Stimulated activated CD8-positive, alpha-beta memory T cell treated with anti-CD3 and anti-CD28 coated beads, Interleukin-4, amount 100 ng/mL, for 24 hours (primary cell): Measurements from ENCODE around the gene MAN1C1.

Experiments used
- DNase-seq: peaks from one replicate; pipeline ENCODE4 v3.0.0-alpha.2; 2020; ENCODE audit warnings: low read depth

The MAN1C1 gene

DNA sequence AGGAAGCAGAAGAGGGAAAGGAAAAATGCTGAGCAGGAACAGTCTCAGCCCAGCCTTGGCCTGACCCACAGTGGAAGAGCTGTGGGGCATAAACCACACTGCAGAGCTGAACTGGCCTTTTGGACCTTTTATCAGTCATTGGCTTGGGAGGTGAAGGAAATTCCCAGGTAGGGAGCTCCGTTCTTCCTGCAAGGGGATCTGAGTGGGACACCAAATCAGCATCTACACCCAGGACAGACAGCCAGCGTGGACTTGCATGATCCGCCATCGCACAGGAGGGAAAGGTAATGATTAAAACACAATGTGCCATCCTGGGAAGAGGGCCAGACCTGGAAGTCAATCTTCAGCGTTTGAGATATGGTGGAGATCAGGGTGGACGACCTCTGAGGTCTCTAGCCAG is 202.0 kb downstream of the MAN1C1 start:
- DNase-seq: no peak

DNA sequence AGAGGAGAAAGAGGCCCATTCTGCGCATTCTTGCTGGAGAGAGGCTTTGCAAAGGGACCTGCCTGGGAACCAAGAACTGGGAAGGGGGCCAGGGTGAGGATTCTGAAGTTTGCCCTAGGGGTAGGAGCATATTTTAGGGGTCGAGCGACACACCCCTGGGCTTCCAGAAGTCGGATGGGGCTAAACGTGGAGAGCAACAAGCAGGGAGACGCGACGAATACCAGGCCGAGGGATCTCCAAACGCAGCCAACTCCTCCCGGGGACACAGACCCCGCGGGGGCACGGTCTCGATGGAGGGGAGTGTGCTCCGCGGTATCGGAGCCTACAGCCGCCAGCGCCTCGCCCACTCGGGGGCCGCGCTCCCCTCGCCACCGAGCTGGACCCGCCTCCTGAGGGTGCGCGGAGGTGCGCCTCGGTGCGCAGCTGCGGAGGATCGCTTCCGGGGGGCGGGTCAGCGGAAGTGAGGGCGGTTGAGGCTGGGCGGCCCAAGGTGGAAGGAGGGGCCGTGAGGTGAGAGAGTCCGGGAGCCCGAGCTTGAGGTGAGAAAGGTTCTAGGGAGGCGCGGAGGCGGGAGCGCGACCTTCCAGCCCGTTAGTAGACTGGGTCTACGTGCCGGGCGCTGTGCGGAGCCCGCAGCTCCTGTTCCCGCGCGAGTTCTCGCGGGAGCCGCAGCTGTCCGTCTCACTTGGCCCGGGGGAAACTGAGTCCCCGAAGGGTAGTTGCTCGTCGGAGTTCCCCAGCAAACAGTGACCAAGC is 203.1 kb downstream of the MAN1C1 start, which contains the start of gene MTFR1L:
Gene MTFR1L (plus strand): TSS at position 464 of the 756 bp plus-strand sequence. CDS start 3,151 bp downstream, outside the sequence.
- DNase-seq: peak; percentile 94

DNA sequence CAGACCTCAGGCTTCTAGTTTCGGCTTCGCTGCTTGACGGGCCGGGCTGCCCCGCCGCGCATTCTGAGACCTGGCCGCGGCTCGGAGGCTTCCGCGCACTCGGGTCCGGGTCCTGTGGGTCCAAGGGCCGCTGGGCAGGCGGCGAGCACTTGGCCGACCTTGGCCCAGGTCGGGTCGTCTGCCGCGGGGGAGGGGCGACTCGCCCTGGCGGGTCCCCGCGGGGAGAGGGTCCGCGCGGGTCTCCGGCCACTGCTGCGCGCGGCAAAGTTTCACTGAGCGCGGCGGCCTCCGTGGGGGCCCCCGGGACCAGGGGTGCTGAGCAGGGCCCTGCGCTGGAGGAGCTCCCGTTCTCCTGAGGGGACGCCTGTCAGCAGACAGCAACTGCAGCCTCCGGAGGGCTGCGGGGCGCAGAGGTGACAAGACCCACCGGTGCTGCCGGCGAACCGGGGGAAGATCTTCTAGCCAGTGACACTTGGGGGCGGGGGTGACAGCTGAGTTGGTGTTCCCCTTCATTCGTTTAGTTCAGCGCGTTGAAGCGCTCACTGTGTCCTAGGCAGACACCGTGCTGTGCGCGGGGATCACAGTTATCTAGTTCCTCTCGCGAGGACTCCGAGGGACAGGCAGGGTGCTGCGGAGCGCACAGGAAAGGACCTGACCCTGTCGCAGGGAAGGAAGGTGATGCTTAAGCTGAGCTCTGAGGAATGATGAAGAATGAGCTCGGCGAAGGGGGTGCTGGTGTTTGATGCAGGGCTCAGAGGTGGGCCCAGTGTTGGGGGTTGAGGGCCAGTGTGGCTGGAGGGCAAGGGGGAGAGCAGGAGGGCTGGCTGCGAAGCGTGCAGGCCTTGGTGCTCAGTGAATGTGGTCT is 203.9 kb downstream of the MAN1C1 start:
- peak; percentile 48 for DNase-seq

DNA sequence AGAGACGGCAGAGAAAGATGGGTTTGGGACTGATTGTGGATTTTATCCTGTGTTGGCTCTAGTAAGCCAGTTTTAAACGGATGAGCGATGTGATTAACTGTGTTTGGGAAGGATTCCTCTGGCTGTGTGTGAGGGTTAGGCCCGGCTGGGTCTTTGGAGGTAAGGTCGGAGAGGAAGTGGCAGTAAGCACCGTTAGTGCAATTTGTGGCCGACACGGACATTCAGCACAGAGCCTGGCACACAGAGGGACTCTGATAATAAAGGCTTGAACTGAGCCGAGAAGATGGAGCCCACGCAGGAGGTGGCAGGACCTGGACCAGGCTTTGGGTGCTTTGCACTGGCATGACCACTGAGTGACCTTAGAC is 204.5 kb downstream of the MAN1C1 start:
- DNase-seq: no peak

DNA sequence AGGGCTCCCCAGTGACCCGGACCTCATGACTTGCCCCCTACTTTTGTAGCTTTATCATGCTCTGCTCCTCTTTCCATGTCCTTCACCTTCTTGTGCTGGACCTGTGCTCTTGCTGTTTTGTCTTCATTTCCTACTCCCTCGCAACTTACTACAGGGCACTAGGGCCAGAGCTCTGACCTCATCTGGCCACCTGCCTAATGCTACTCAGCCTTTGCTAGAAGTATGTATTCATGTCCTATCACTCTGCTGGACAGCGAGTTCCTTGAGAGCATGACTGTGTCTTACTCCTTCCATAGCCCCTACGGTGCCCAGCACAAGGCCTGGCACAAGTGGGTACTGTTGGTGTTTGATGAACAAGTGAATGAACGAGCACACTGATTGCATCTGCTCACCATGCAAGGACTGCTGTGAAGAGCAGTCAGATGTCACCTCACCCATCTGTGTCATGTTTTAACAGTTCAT is 205.1 kb downstream of the MAN1C1 start:
- DNase-seq: no peak

DNA sequence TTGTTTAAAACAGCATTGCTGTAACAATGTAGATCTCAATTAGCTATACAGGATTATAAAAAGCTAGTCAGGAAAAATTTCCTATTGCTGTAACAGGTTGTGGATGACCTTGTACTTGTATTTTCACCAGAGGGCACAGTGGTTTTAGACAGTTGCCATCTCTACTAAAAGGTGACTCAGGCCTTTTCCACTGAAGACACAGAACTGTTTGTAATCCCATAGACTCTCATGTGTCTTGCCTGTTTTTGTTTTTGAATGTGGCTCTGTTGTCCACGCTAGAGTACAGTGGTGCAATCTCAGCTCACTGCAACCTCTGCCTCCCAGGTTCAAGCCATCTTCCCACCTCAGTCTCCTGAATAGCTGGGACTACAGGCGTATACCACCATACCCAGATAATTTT is 209.0 kb downstream of the MAN1C1 start:
- DNase-seq: no peak

DNA sequence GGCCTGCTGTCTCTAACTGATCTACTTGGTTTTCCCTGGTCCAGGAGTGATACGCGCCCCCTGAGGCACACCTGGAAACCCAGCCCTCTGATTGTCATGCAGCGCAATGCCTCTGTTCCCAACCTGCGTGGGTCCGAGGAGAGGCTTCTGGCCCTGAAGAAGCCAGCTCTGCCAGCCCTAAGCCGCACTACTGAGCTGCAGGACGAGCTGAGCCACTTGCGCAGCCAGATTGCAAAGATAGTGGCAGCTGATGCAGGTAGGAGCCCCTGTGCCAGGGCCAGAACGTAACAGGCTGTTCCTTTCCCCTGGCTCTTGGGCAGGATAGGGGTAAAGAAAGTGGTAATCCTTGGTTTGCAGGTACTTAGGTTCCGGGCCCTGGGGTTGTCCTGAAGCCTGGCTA is 210.0 kb downstream of the MAN1C1 start:
- DNase-seq: no peak

DNA sequence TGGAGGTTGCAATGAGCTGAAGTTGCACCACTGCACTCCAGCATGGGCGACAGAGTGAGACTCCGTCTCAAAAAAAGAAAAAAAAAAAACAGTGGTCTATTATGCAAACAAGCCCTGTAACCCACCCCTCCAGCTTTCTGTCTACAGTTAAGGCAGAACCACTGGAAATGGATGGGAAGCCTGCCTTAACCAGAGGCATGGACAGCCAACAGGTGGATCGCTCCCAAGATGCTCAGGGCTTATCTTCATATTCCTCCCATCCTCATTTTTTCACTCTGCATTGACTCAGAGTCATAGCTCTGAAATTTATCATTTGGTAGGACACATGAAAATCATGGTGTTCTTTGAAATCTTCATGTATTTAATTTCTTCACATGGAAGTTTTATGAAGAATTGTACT is 211.9 kb downstream of the MAN1C1 start:
- no peak for DNase-seq

DNA sequence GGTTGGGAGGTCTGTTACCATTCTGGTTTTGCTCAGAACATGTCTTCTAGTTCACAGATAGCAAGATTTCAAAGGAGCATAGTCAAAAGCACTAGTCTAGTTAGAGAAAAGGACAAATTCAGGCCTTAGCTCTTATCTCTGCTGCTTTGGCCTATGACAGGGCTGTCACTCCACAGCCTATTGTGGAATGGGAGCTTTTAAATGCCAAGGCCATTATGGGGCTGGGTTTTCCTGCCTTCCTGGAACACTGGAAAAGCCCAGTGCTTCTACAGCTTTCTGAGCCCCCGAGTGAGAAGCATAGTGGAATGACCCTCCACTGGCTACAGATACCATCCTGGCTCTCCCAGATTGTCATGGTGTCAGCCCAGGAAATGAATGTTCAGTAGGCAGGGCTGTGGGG is 212.5 kb downstream of the MAN1C1 start:
- no peak for DNase-seq

DNA sequence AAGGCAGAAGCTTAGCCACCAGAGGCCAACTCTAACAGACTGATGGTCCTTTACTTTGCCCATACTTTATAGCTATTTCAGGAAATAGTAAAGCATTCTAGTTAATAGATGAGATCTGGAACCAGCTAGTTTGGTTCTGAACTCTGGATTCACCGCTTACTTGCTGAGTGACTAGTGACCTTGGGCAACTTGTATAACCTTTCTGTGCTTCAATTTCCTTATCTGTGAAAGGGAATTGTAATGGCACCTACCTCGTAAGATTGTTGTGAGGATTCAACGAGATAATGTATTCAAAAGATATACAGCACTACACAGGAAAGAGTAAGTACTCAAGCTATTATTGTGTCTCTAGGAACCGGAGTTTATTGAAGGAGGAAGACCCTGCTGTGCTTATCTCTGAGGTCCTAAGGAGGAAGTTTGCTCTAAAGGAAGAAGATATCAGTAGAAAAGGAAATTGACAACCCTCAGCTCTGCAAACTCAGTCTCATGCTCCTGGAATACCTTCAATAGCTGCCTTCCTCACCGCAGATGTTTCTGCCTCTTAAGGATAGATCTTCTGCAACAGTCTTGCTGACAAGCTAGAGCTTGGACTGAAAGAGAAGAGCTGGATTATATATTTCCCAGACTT is 215.1 kb downstream of the MAN1C1 start:
- DNase-seq: no peak

DNA sequence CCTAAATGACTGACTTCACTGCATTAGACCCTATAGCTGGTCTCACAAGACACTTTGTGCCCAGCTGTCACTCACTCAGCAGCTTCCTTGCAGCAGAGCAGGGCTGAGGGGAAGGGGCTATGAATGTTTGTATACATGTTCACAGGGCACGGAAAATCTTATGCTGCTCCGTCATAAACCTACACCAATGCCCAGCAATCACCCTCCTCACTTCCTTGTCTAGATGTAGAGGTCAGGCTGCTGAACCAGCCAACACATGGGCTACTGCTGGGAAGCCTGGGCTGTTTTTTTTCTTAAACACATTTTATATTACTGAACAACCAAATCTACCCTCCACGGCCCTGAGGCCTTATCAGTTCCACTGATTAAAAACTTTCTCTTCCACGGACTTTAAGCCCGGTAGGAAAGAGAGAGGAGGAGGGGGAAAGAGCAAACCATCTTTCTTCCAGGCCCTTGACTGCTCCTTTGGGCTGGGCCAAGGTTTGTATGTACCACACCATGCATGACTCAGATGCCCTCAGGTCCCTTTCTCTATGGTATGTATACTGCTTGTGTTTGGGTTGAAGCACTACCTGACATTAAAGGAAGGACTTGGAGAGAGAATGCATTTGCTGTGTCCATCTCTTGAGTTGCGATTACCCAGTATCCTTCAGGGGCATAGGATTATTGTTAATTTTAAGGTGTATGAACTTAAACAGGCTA is 215.9 kb downstream of the MAN1C1 start:
- DNase-seq: no peak

DNA sequence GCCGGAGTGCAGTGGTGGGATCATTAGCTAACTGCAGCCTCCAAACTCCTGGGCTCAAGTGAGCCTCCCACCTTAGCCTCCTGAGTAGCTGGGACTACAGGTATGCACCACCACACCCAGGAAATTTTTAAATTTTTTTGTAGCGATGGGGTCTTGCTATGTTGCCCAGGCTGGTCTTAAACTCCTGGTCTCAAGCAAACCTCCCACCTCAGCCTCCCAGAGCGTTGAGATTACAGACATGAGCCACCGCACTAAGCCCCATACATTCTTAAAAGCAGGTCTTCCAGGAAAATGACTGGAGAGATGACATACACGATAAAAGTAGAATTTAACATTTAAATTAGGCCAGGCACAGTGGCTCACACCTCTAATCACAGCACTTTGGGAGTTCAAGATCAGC is 216.6 kb downstream of the MAN1C1 start:
- DNase-seq: no peak
